Heart left ventricle (tissue), 16 donors: ENCODE measurements around the gene LMTK2. TPM values are rescaled to one million over a fixed set of nuclear protein-coding genes. Genes with fewer than 3 reads are reported as not detected.

Source experiments
- ATAC-seq, 4 donors: fragments of 200-7000 bp; cut with Tn5 transposase; one replicate each; pipeline ENCODE4 v1.9.1; 2020 to 2022; ENCODE audit warnings: moderate library complexity in 4 of 4, mild to moderate bottlenecking in 3 of 4, moderate number of reproducible peaks in 1 of 4
- DNase-seq, 5 donors: peaks; one replicate each; pipeline ENCODE4 v3.0.0-alpha.2; 2020
- H3K27ac ChIP-seq, 12 donors: fragments of 200-600 bp; sonication (generic) in 4 of 12; one replicate each; pipeline versions ENCODE4 v1.5.0 to v1.8.0; 2016 to 2022; ENCODE audit warnings: mild to moderate bottlenecking in 2 of 12
- H3K27me3 ChIP-seq, 9 donors: fragments of 200-600 bp; sonication (generic) in 2 of 9; one replicate each; pipeline versions ENCODE4 v1.5.1 to v1.8.0; 2016 to 2022; ENCODE audit warnings: mild to moderate bottlenecking in 3 of 9
- H3K36me3 ChIP-seq, 9 donors: fragments of 200-600 bp; sonication (generic) in 2 of 9; one replicate each; pipeline versions ENCODE4 v1.5.0 to v1.8.0; 2018 to 2022; ENCODE audit warnings: mild to moderate bottlenecking in 2 of 9
- H3K4me1 ChIP-seq, 12 donors: fragments of 200-600 bp; sonication (generic) in 4 of 12; one replicate each; pipeline versions ENCODE4 v1.5.0 to v1.8.0; 2016 to 2022; ENCODE audit warnings: mild to moderate bottlenecking in 3 of 12
- H3K4me3 ChIP-seq, 12 donors: fragments of 200-600 bp; sonication (generic) in 4 of 12; one replicate each; pipeline versions ENCODE4 v1.5.0 to v1.8.0; 2017 to 2022; ENCODE audit warnings: mild to moderate bottlenecking in 9 of 12, moderate library complexity in 4 of 12
- H3K9me3 ChIP-seq, 12 donors: fragments of 200-600 bp; sonication (generic) in 4 of 12; one replicate each; pipeline versions ENCODE4 v1.5.0 to v1.8.0; 2016 to 2022; ENCODE audit warnings: mild to moderate bottlenecking in 1 of 12
- POLR2A ChIP-seq, 2 donors: fragments of 450-650 bp; IDR thresholded peaks; one replicate each; pipeline ENCODE4 v1.6.1; 2017; ENCODE audit warnings: antibody characterized with exemption in 2 of 2, mild to moderate bottlenecking in 2 of 2, moderate library complexity in 2 of 2
- WGBS, 4 donors: extraction: QIAGEN DNeasy Blood & Tissue Kit in 2 of 4; methylation state at CpG; one replicate each; pipeline versions ENCODE4 v1.1.5 to v1.1.7; 2013 to 2018; 5-methylcytosine and 5-hydroxymethylcytosine counted together
- intact Hi-C, 10 donors: fragments of 100-400 bp; cut with DNase I; formaldehyde crosslinking; loops; one replicate each; pipeline versions ENCODE4 v1.11.1 to v1.14.2; 2022
- long read RNA-seq, 3 donors: library from polyadenylated mRNA; unstranded; transcript quantifications; one replicate each; pipeline ENCODE4 v2.0.0, GENCODE V29; 2020 to 2021
- polyA plus RNA-seq, 2 donors: library from polyadenylated mRNA; stranded (reverse); fragments of 200-250 nt; gene quantifications; one replicate each; pipeline ENCODE4 v1.2.3, GENCODE V29; 2013
- total RNA-seq, 9 donors: library from RNA; depleted of rRNA in 2 of 9; stranded (reverse); fragments of >200 nt in 2 of 9; fragmentation: NEBNext Ultra II Directional in 3 of 9; extraction: Animal tissue kit (Norgen Biotek cat#: 25700) in 3 of 9; gene quantifications; one replicate each; pipeline versions ENCODE4 v1.1.0 to v1.2.4, GENCODE V29; 2016 to 2023
- TF ChIP-seq, protein P1 (sequence below), 12 donors: fragments of 200-600 bp; sonication (generic) in 4 of 12; IDR thresholded peaks; one replicate each; pipeline versions ENCODE4 v1.5.0 to v1.8.0; 2018 to 2022; ENCODE audit warnings: antibody characterized with exemption in 12 of 12, mild to moderate bottlenecking in 5 of 12
- donor health status: ischemic (EF 13 %, LVEDD 7.1; RV severe dilation, severe dysfunction).
- donor health status: healthy with polysubstance abuse.
- donor health status: DM: no; HTN: yes; CAD: no.
- donor health status: DM: no; HTN: no; CAD: no.
- donor health status: ischemic (EF 25% LVEDD 6.9; RV normal size, moderate dysfunction).
- donor health status: ischemic (EF 25% LVEDD 5.7; RV mildly dilated, moderate dysfunction).
- donor health status: healthy.
- donor health status: DM: yes; HTN: yes; CAD: no.
- donor health status: ischemic (EF 35%, LVEDD 5.7; RV mildly dilated, moderate dysfunction).
- donor health status: nonischemic (EF 11% LVEDD 7.7; RV severe dilation, severe dysfunction).
- donor health status: DM: yes; HTN: yes; CAD: no.
- donor health status: PGD.
- donor health status: ischemic (EF 29% LVEDD 5.4; RV normal size, mild dysfunction).
- donor health status: nonischemic (EF 23%, LVEDD 6.1; RV moderate dilation, normal function).

Gene LMTK2
- total RNA-seq (10 to 100 TPM; 18.8 to 58.3 (median 34.5) TPM), polyA plus RNA-seq (10 to 100 TPM in 1 of 2 donors, 1 to 10 TPM in 1; 6.3 to 10.1 TPM)
- long read RNA-seq, donor 1, partial matches to known transcripts: 18 of 31 reads
- long read RNA-seq, donor 1, other reads (novel, unspliced or antisense): 13 of 31 reads
- long read RNA-seq, donor 2, partial matches to known transcripts: 3 of 6 reads
- long read RNA-seq, donor 2, other reads (novel, unspliced or antisense): 3 of 6 reads
- long read RNA-seq, donor 3, partial matches to known transcripts: 33 of 34 reads
- long read RNA-seq, donor 3, other reads (novel, unspliced or antisense): 1 of 34 reads

DNA sequence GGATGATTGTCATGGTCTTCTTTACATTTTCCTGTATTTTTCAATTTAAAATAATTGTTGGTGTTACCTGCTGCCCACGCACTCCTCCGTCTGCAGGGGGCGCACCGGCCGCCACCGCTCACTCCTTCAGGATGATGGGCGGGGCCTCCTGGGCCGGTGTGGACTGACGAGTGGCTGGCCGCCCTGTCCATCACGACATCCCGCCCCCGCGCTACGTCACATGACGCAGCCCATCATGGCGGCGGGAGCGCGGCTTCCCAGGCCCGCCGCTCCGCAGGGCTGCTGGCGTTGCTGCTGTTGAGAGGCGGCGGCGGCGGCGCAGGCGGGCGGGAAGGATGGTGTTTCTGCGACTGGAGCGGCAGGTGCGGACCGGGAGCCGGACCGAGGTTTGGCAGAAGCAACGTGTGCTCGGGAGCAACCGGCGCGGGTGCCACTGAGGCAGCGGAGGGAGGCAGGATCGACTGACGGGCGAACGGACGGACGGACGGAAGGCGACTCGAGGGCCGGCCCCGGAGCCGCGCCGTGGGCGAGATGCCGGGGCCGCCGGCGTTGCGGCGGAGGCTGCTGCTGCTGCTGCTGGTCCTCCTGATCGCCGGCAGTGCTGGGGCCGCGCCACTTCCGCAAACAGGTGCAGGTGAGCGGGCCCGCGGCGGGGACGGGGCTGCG, at the start of gene LMTK2:
TSS of gene LMTK2 (plus strand) at position 216 of the 666 bp plus-strand sequence. CDS start at position 532, 316 bp downstream.
- Histone ChIP-seq H3K4me1 (peaks cover 0 to 45% (median 28%) of the 10 kb centered on the region in 12 donors), H3K4me3 (peak within 1 kb of the TSS; percentile 78 to 100 (median 94)), H3K27ac (peak within 1 kb of the TSS; percentile 60 to 93 (median 86)), H3K9me3 (peaks cover 0 to 10% (median 5%) of the 10 kb centered on the region in 12 donors), H3K36me3 (no peaks in the 10 kb centered on the region), H3K27me3 (no peaks in the 10 kb centered on the region)
- peak; percentile 73 to 97 for TF ChIP-seq POLR2A (IDR thresholded peaks at IDR 0.05)
- TF ChIP-seq, protein P1, sequence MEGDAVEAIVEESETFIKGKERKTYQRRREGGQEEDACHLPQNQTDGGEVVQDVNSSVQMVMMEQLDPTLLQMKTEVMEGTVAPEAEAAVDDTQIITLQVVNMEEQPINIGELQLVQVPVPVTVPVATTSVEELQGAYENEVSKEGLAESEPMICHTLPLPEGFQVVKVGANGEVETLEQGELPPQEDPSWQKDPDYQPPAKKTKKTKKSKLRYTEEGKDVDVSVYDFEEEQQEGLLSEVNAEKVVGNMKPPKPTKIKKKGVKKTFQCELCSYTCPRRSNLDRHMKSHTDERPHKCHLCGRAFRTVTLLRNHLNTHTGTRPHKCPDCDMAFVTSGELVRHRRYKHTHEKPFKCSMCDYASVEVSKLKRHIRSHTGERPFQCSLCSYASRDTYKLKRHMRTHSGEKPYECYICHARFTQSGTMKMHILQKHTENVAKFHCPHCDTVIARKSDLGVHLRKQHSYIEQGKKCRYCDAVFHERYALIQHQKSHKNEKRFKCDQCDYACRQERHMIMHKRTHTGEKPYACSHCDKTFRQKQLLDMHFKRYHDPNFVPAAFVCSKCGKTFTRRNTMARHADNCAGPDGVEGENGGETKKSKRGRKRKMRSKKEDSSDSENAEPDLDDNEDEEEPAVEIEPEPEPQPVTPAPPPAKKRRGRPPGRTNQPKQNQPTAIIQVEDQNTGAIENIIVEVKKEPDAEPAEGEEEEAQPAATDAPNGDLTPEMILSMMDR (IDR thresholded peaks at IDR 0.05): peak; percentile 93 to 99 (median 98)
- DNase-seq (peak; percentile 94 to 98 (median 95)), ATAC-seq (peak; percentile 99 to 100 (median 100))
- WGBS, 4 donors: 0 to 1% (median 1%) methylated on average over 10 to 75 of the region's 75 CpGs
- intact Hi-C loops: loop anchor here in 9 of 10 donors (1.0 to 10.0 kb wide), 7 partner anchors 61 to 138 kb away; no protein-coding TSS in a partner anchor

DNA sequence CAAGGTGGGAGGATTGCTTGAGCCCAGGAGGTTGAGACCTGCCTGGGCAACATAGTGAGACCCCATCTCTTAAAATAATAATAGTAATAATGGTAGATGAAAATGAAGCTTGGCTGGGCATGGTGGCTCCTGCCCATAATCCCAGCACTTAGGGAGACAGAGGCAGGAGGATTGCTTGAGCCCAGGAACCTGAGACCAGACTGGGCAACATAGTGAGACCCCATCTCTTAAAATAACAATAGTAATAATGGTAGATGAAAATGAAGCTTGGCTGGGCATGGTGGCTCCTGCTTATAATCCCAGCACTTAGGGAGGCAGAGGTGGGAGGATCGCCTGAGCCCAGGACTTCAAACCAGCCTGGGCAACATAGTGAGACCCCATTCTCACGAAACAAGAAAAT, 49.5 kb upstream of the LMTK2 start:
- Histone ChIP-seq H3K4me3 (no peak overlapping the region), H3K27ac (no peak overlapping the region), H3K9me3 (no peaks in the 10 kb centered on the region), H3K4me1 (no peaks in the 10 kb centered on the region), H3K27me3 (peaks cover 0 to 6% (median 0%) of the 10 kb centered on the region in 9 donors), H3K36me3 (no peaks in the 10 kb centered on the region)
- ATAC-seq (no peak), DNase-seq (no peak)
- TF ChIP-seq, protein P1 (IDR thresholded peaks at IDR 0.05): no peak
- TF ChIP-seq POLR2A (IDR thresholded peaks at IDR 0.05): no peak
- 90 to 96% (median 93%) methylated on average over 2 of the region's 2 CpGs for WGBS, 4 donors
- intact Hi-C loops: no loop called here

DNA sequence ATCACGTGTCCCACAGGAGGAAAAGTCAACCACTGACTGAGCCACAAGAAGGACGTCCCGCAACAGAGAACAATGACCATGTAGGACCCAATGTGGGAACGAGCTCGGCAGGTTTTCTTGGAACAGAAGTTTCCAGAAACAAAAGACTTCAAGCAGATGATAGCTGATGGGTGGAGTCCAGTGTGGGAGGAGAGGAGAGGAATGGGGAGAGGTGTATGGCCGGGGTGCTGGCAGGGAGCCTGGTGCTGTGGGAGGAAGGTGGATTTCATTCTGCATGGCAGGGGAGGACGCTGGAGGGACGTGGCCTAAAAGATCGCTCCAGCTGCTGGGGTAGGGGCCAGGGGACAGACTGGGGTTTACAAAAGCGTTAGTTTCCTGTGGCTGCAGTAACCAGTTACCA, 48.5 kb upstream of the LMTK2 start:
- no peak overlapping the region for H3K4me3 ChIP-seq
- H3K9me3 ChIP-seq: peaks cover 0 to 3% (median 0%) of the 10 kb centered on the region in 12 donors
- intact Hi-C loops: no loop called here
- no peaks in the 10 kb centered on the region for H3K4me1 ChIP-seq
- 68 to 81% (median 74%) methylated on average over 10 of the region's 10 CpGs for WGBS, 4 donors
- ATAC-seq: no peak
- no peak for TF ChIP-seq POLR2A (IDR thresholded peaks at IDR 0.05)
- TF ChIP-seq, protein P1 (IDR thresholded peaks at IDR 0.05): no peak
- DNase-seq: no peak
- peaks cover 0 to 5% (median 0%) of the 10 kb centered on the region in 9 donors for H3K27me3 ChIP-seq
- no peaks in the 10 kb centered on the region for H3K36me3 ChIP-seq
- H3K27ac ChIP-seq: no peak overlapping the region

DNA sequence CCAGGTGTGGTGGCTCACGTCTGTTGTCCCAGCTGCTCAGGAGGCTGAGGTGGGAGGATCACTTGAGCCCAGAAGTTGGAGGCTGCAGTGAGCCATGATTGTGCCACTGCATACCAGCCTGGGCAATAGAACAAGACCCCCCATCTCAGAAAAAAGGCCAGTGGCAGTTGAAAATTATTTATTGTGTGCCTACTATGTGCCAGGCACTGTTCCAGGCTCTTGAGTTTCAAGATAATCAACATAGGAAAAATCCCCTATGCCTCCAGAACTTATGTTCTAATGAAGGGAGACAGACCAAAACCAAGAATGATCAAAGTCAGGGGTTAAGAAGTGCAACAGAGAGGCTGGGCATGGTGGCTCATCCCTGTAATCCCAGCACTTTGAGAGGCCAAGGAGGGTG, 42.4 kb upstream of the LMTK2 start:
- Histone ChIP-seq H3K36me3 (no peaks in the 10 kb centered on the region), H3K27ac (no peak overlapping the region), H3K27me3 (peaks cover 0 to 3% (median 0%) of the 10 kb centered on the region in 9 donors), H3K4me1 (no peaks in the 10 kb centered on the region), H3K9me3 (peaks cover 0 to 7% (median 0%) of the 10 kb centered on the region in 12 donors), H3K4me3 (no peak overlapping the region)
- no peak for ATAC-seq
- WGBS, 4 donors: 69 to 91% (median 84%) methylated on average over 1 of the region's 1 CpG
- DNase-seq: no peak
- no peak for TF ChIP-seq POLR2A (IDR thresholded peaks at IDR 0.05)
- TF ChIP-seq, protein P1 (IDR thresholded peaks at IDR 0.05): no peak
- intact Hi-C loops: no loop called here
